HCT116 (cell line): ENCODE data around the gene KCNK13. TPM values are rescaled to one million over a fixed set of nuclear protein-coding genes. Genes with fewer than 3 reads are reported as not detected.

Experiments used
- ATAC-seq: fragments of 200-7000 bp; cut with Tn5 transposase; 2 replicates; pipeline ENCODE4 v1.9.1; 2020; ENCODE audit warnings: mild to moderate bottlenecking, moderate library complexity
- BruUV-seq: library from RNA; stranded (reverse); fragments of 400-500 nt; replicated peaks from 2 replicates; lab custom pipeline; 2021; lab: Mats Ljungman, UMichigan
- CTCF ChIA-PET: fragments of 300-600 bp; sonication (Branson Sonifier 250); formaldehyde crosslinking; loops from one replicate; lab custom pipeline; 2021; ENCODE audit warnings: antibody characterized with exemption; lab: Charles Lee
- POLR2A ChIA-PET: fragments of 300-600, 350-600 bp; sonication (Branson Sonifier 250); formaldehyde crosslinking; loops from one replicate; lab custom pipeline; 2021; ENCODE audit warnings: antibody characterized with exemption; lab: Charles Lee
- RAD21 ChIA-PET, 2 experiments: fragments of 300-600 bp; sonication (Branson Sonifier 250); formaldehyde crosslinking; loops; one replicate each; lab custom pipeline; 2023; ENCODE audit warnings: low total read pairs in 2 of 2; ENCODE audit not compliant: uncharacterized antibody in 2 of 2, unreplicated experiment in 2 of 2, low non-redundant PET in 1 of 2; lab: Charles Lee
- DNase-seq: peaks from one replicate; pipeline ENCODE4 v3.0.0-alpha.2; 2010; ENCODE audit warnings: low read depth, low spot score
- H2AFZ ChIP-seq: fragments of 200-600 bp; shearing (Covaris generic), sonication (generic); 2 replicates; pipeline ENCODE4 v1.6.1; 2017; ENCODE audit warnings: low read depth, mixed run types, mixed read lengths, antibody characterized with exemption, low read length; ENCODE audit not compliant: poor library complexity, severe bottlenecking
- H3K27ac ChIP-seq: 2 replicates; pipeline ENCODE4 v1.5.1; 2012; ENCODE audit warnings: low read depth, low read length
- H3K27me3 ChIP-seq: fragments of 200-600 bp; sonication (generic); 2 replicates; pipeline ENCODE4 v1.6.1; 2016; ENCODE audit warnings: mixed run types, low read length, mixed read lengths; ENCODE audit not compliant: insufficient read depth
- H3K36me3 ChIP-seq, 2 experiments: fragments of 200-500 bp in 1 of 2; fragments of 200-600 bp in 1 of 2; sonication (Bioruptor generic) in 1 of 2; sonication (generic) in 1 of 2; 2 replicates each; pipeline versions ENCODE4 v1.5.1 to v1.6.1; 2014 to 2016; ENCODE audit warnings: low read length in 2 of 2, inconsistent platforms in 1 of 2, mixed read lengths in 1 of 2, mixed run types in 1 of 2; ENCODE audit not compliant: insufficient read depth in 2 of 2, control insufficient read depth in 1 of 2
- H3K4me1 ChIP-seq, 2 experiments: fragments of 200-600 bp in 1 of 2; sonication (generic) in 1 of 2; 2 replicates each; pipeline versions ENCODE4 v1.5.1 to v1.6.1; 2012 to 2017; ENCODE audit warnings: low read length in 2 of 2, inconsistent platforms in 1 of 2, mild to moderate bottlenecking in 1 of 2, mixed read lengths in 1 of 2, mixed run types in 1 of 2, moderate library complexity in 1 of 2; ENCODE audit not compliant: insufficient read depth in 2 of 2, control insufficient read depth in 1 of 2
- H3K4me2 ChIP-seq: fragments of 200-600 bp; sonication (generic); 2 replicates; pipeline ENCODE4 v1.6.1; 2017; ENCODE audit warnings: mixed run types, low read length, mixed read lengths
- H3K4me3 ChIP-seq, 2 experiments: fragments of 200-600 bp in 1 of 2; sonication (generic) in 1 of 2; replicated peaks in 1 of 2; 2 replicates each; pipeline ENCODE4 v1.5.1; 2011 to 2016; ENCODE audit warnings: low read length in 2 of 2, control low read depth in 1 of 2, low read depth in 1 of 2, mild to moderate bottlenecking in 1 of 2, mixed read lengths in 1 of 2, mixed run types in 1 of 2
- H3K79me2 ChIP-seq: fragments of 200-600 bp; sonication (generic); 2 replicates; pipeline ENCODE4 v1.6.1; 2017; ENCODE audit warnings: mild to moderate bottlenecking, mixed run types, low read length, moderate library complexity, mixed read lengths; ENCODE audit not compliant: insufficient read depth
- H3K9ac ChIP-seq: fragments of 200-600 bp; sonication (generic); 2 replicates; pipeline ENCODE4 v1.6.1; 2016; ENCODE audit warnings: low read length, mixed read lengths
- H3K9me2 ChIP-seq: fragments of 200-600 bp; sonication (generic), shearing (Covaris generic); 2 replicates; pipeline ENCODE4 v1.6.1; 2017; ENCODE audit warnings: mixed run types, mild to moderate bottlenecking, moderate library complexity; ENCODE audit not compliant: insufficient read depth
- H3K9me3 ChIP-seq, 2 experiments: fragments of 200-500 bp in 1 of 2; fragments of 200-600 bp in 1 of 2; sonication (Bioruptor generic) in 1 of 2; sonication (generic) in 1 of 2; 2 replicates each; pipeline ENCODE4 v1.6.1; 2014 to 2017; ENCODE audit warnings: low read length in 2 of 2, mixed read lengths in 2 of 2, inconsistent platforms in 1 of 2, low read depth in 1 of 2, mild to moderate bottlenecking in 1 of 2, mixed run types in 1 of 2, moderate library complexity in 1 of 2; ENCODE audit not compliant: control insufficient read depth in 1 of 2, insufficient read depth in 1 of 2
- H4K20me1 ChIP-seq: fragments of 200-600 bp; sonication (generic), shearing (Covaris generic); 2 replicates; pipeline ENCODE4 v1.6.1; 2017; ENCODE audit warnings: mixed run types, mild to moderate bottlenecking, moderate library complexity; ENCODE audit not compliant: insufficient read depth
- CBX3 ChIP-seq: IDR thresholded peaks from 2 replicates; pipeline ENCODE4 v1.6.1; 2012; ENCODE audit warnings: low read depth
- CEBPB ChIP-seq: IDR thresholded peaks from 2 replicates; pipeline ENCODE4 v1.6.1; 2012; ENCODE audit warnings: low read depth
- POLR2A ChIP-seq: IDR thresholded peaks from 2 replicates; pipeline ENCODE4 v1.7.0; 2011; ENCODE audit warnings: borderline replicate concordance; ENCODE audit not compliant: insufficient read depth, insufficient read length; ENCODE audit errors: extremely low read depth
- RAD21 ChIP-seq: IDR thresholded peaks from 2 replicates; pipeline ENCODE4 v1.6.1; 2012; ENCODE audit warnings: low read depth, mild to moderate bottlenecking
- SP1 ChIP-seq: IDR thresholded peaks from 2 replicates; pipeline ENCODE4 v1.6.1; 2012; ENCODE audit warnings: low read depth
- SRF ChIP-seq: IDR thresholded peaks from 2 replicates; pipeline ENCODE4 v1.6.1; 2012; ENCODE audit warnings: low read depth
- ZFX ChIP-seq: fragments of 450-650 bp; IDR thresholded peaks from 2 replicates; pipeline ENCODE4 v1.6.1; 2017
- intact Hi-C: fragments of 100-400 bp; cut with micrococcal nuclease; formaldehyde crosslinking; loops from 2 replicates; pipeline ENCODE4 v1.10.0; 2022
- total RNA-seq: library from RNA; stranded (reverse); gene quantifications from one replicate; pipeline ENCODE4 v1.2.1, GENCODE V29; 2021; ENCODE audit not compliant: unreplicated experiment
- TF ChIP-seq, protein P1 (sequence below): IDR thresholded peaks from 2 replicates; pipeline ENCODE4 v1.6.1; 2012; ENCODE audit warnings: low read depth
- TF ChIP-seq, protein P2 (sequence below): IDR thresholded peaks from 2 replicates; pipeline ENCODE4 v1.6.1; 2011; ENCODE audit warnings: mild to moderate bottlenecking, low read length, moderate library complexity; ENCODE audit not compliant: insufficient replicate concordance; ENCODE audit errors: extremely low read depth

The KCNK13 gene
- total RNA-seq, 1 experiment from 2014 or later, result 2.2 TPM

DNA sequence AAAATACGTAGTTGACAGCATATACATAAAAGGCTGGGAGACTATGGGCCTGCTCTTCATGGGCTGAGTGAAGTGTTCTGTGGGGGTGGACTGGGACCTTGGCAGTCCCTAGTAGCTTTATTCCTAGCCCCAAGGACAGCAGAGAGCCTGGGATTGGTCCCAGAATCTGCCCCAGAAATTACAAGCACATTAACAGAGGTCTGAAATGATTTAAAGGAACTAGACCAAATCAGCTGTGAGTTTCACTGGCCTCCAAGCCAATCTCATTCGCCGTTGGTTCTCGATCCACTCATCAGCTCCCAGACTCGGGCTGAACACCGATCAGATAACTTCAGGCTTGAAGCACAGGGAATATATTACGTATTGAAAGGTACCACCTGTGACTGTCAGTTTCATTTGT, 117.6 kb downstream of the KCNK13 start:
- CTCF ChIA-PET, result no interaction called here
- Histone ChIP-seq H3K9me3 (no peaks in the 10 kb centered on the region), H2AFZ (no peak overlapping the region), H3K9me2 (no peaks in the 10 kb centered on the region), H3K4me2 (no peak overlapping the region), H3K36me3 (no peaks in the 10 kb centered on the region), H3K79me2 (no peaks in the 10 kb centered on the region), H3K27me3 (no peaks in the 10 kb centered on the region), H3K9ac (no peak overlapping the region), H3K27ac (no peak overlapping the region), H3K4me1 (no peaks in the 10 kb centered on the region), H3K4me3 (no peak overlapping the region), H4K20me1 (no peaks in the 10 kb centered on the region)
- ATAC-seq (no peak), DNase-seq (no peak)
- POLR2A ChIA-PET, result interaction anchor here (0.6 kb wide), 1 partner anchor 700 kb away, joined by 3 read pairs; no protein-coding TSS in a partner anchor
- TF ChIP-seq SRF (no peak), RAD21 (no peak), CBX3 (no peak), POLR2A (no peak), CEBPB (no peak), ZFX (no peak), SP1 (no peak)
- TF ChIP-seq, protein P1, sequence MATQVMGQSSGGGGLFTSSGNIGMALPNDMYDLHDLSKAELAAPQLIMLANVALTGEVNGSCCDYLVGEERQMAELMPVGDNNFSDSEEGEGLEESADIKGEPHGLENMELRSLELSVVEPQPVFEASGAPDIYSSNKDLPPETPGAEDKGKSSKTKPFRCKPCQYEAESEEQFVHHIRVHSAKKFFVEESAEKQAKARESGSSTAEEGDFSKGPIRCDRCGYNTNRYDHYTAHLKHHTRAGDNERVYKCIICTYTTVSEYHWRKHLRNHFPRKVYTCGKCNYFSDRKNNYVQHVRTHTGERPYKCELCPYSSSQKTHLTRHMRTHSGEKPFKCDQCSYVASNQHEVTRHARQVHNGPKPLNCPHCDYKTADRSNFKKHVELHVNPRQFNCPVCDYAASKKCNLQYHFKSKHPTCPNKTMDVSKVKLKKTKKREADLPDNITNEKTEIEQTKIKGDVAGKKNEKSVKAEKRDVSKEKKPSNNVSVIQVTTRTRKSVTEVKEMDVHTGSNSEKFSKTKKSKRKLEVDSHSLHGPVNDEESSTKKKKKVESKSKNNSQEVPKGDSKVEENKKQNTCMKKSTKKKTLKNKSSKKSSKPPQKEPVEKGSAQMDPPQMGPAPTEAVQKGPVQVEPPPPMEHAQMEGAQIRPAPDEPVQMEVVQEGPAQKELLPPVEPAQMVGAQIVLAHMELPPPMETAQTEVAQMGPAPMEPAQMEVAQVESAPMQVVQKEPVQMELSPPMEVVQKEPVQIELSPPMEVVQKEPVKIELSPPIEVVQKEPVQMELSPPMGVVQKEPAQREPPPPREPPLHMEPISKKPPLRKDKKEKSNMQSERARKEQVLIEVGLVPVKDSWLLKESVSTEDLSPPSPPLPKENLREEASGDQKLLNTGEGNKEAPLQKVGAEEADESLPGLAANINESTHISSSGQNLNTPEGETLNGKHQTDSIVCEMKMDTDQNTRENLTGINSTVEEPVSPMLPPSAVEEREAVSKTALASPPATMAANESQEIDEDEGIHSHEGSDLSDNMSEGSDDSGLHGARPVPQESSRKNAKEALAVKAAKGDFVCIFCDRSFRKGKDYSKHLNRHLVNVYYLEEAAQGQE, result no peak
- TF ChIP-seq, protein P2, sequence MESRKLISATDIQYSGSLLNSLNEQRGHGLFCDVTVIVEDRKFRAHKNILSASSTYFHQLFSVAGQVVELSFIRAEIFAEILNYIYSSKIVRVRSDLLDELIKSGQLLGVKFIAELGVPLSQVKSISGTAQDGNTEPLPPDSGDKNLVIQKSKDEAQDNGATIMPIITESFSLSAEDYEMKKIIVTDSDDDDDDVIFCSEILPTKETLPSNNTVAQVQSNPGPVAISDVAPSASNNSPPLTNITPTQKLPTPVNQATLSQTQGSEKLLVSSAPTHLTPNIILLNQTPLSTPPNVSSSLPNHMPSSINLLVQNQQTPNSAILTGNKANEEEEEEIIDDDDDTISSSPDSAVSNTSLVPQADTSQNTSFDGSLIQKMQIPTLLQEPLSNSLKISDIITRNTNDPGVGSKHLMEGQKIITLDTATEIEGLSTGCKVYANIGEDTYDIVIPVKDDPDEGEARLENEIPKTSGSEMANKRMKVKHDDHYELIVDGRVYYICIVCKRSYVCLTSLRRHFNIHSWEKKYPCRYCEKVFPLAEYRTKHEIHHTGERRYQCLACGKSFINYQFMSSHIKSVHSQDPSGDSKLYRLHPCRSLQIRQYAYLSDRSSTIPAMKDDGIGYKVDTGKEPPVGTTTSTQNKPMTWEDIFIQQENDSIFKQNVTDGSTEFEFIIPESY, result no peak
- no TSS peak for BruUV-seq
- RAD21 ChIA-PET, result no interaction called here
- intact Hi-C loops, result no loop called here
